T-helper 1 cell treated with Interleukin-12 subunit alpha and Interleukin-12 subunit beta and Interleukin-4 antibody, amounts not matched to agents 30 ng/mL and 1 ng/mL, for 36 hours (primary cell): Measurements from ENCODE around the gene OR2T8. TPM values are rescaled to one million over a fixed set of nuclear protein-coding genes. Genes with fewer than 3 reads are reported as not detected.

ENCODE experiments used
- intact Hi-C: fragments of 100-400 bp; cut with micrococcal nuclease; formaldehyde crosslinking; loops from one replicate; pipeline ENCODE4 v1.15.1; 2024
- total RNA-seq: library from RNA; stranded (reverse); gene quantifications from 2 replicates; pipeline ENCODE4 v1.2.3, GENCODE V29; 2022

OR2T8 gene
- total RNA-seq = not detected in 2 replicates

GRCh38 chr1:247919952-247920351 lies at the start of gene OR2T8:
Gene OR2T8, plus strand, starts transcription at chr1:247920252. Its CDS starts 766 bp downstream, at chr1:247921018.
- intact Hi-C loops = no loop called here

GRCh38 chr1:247883346-247883745 lies 36.7 kb upstream of the OR2T8 start:
- intact Hi-C loops = no loop called here

GRCh38 chr1:247884797-247885413 lies 35.1 kb upstream of the OR2T8 start:
- intact Hi-C loops = no loop called here

GRCh38 chr1:247895163-247895637 lies 24.9 kb upstream of the OR2T8 start, which contains the start of gene OR2W3:
Gene OR2W3, plus strand, starts transcription at chr1:247895587. Its CDS starts 0 bp downstream, at chr1:247895587.
- intact Hi-C loops = no loop called here

- intact Hi-C loops = no loop called here
Measured at GRCh38 chr1:247895976-247896375, 24.1 kb upstream of the OR2T8 start.

- intact Hi-C loops = no loop called here
Measured at GRCh38 chr1:247904122-247904521, 15.9 kb upstream of the OR2T8 start.

- intact Hi-C loops = no loop called here
Measured at GRCh38 chr1:247905181-247905580, 14.9 kb upstream of the OR2T8 start.

GRCh38 chr1:247905910-247906503 lies 14.0 kb upstream of the OR2T8 start:
- intact Hi-C loops = loop anchor here (1.0 to 2.0 kb wide), 3 partner anchors 31 to 516 kb away; no protein-coding TSS in a partner anchor

GRCh38 chr1:247906504-247907047 lies 13.5 kb upstream of the OR2T8 start:
- intact Hi-C loops = loop anchor here (1.0 to 2.0 kb wide), 3 partner anchors 31 to 516 kb away; no protein-coding TSS in a partner anchor

- intact Hi-C loops = no loop called here
Measured at GRCh38 chr1:247908766-247909165, 11.3 kb upstream of the OR2T8 start.

GRCh38 chr1:247913786-247914185 lies 6.3 kb upstream of the OR2T8 start:
- intact Hi-C loops = no loop called here

GRCh38 chr1:247914941-247915662 lies 5.0 kb upstream of the OR2T8 start:
- intact Hi-C loops = no loop called here

- intact Hi-C loops = no loop called here
Measured at GRCh38 chr1:247923941-247924340, 3.9 kb downstream of the OR2T8 start.

GRCh38 chr1:247924868-247925267 lies 4.8 kb downstream of the OR2T8 start, which contains the start of gene OR2AJ1:
Gene OR2AJ1, plus strand, starts transcription at chr1:247924889. Its CDS starts 8,880 bp downstream, at chr1:247933769.
- intact Hi-C loops = no loop called here

- intact Hi-C loops = loop anchor here (10.0 kb wide), 1 partner anchor 999 kb away; the partner anchor contains the start of gene AHCTF1
Measured at GRCh38 chr1:247933989-247934388, 13.9 kb downstream of the OR2T8 start.

- intact Hi-C loops = loop anchor here (2.0 to 10.0 kb wide), 5 partner anchors 79 to 1369 kb away; partner anchors contain the start of genes AHCTF1, CNST, TFB2M and TRIM58
Measured at GRCh38 chr1:247935781-247936180, 15.7 kb downstream of the OR2T8 start.

- intact Hi-C loops = loop anchor here (2.0 to 10.0 kb wide), 5 partner anchors 80 to 1370 kb away; partner anchors contain the start of genes AHCTF1, CNST, TFB2M and TRIM58
Measured at GRCh38 chr1:247936415-247936814, 16.4 kb downstream of the OR2T8 start.

GRCh38 chr1:247936965-247937734 lies 17.1 kb downstream of the OR2T8 start:
- intact Hi-C loops = loop anchor here (1.0 to 10.0 kb wide), 9 partner anchors 31 to 1370 kb away; partner anchors contain the start of genes AHCTF1, CNST, TFB2M and TRIM58

- intact Hi-C loops = no loop called here
Measured at GRCh38 chr1:247942624-247943023, 22.6 kb downstream of the OR2T8 start.

GRCh38 chr1:247948558-247948957 lies 28.5 kb downstream of the OR2T8 start, which contains the start of gene OR2L8:
Gene OR2L8, plus strand, starts transcription at chr1:247948858. Its CDS starts 0 bp downstream, at chr1:247948858.
- intact Hi-C loops = no loop called here
